Subcutaneous abdominal adipose tissue (tissue), 5 donors: ENCODE measurements around the gene TTC28.

Experiments used
- H3K27ac ChIP-seq: one replicate; pipeline ENCODE4 v1.7.0; 2013; ENCODE audit warnings: low read depth, mild to moderate bottlenecking, inconsistent platforms, low read length, moderate library complexity
- H3K27me3 ChIP-seq, 5 donors: one replicate each; pipeline ENCODE4 v1.7.0; 2013; ENCODE audit warnings: low read length in 5 of 5, inconsistent platforms in 1 of 5; ENCODE audit not compliant: control insufficient read depth in 5 of 5, insufficient read depth in 4 of 5
- H3K36me3 ChIP-seq, 5 donors: one replicate each; pipeline ENCODE4 v1.7.0; 2013; ENCODE audit warnings: low read length in 5 of 5; ENCODE audit not compliant: control insufficient read depth in 5 of 5, insufficient read depth in 5 of 5
- H3K4me1 ChIP-seq, 5 donors: one replicate each; pipeline ENCODE4 v1.7.0; 2013; ENCODE audit warnings: low read length in 5 of 5, mild to moderate bottlenecking in 3 of 5, moderate library complexity in 1 of 5; ENCODE audit not compliant: control insufficient read depth in 5 of 5, insufficient read depth in 5 of 5
- H3K4me3 ChIP-seq, 5 donors: one replicate each; pipeline ENCODE4 v1.7.0; 2013; ENCODE audit warnings: low read length in 5 of 5, low read depth in 1 of 5
- H3K9ac ChIP-seq, 5 donors: one replicate each; pipeline ENCODE4 v1.7.0; 2013; ENCODE audit warnings: low read length in 5 of 5, mild to moderate bottlenecking in 4 of 5, moderate library complexity in 3 of 5
- H3K9me3 ChIP-seq, 5 donors: one replicate each; pipeline ENCODE4 v1.7.0; 2013; ENCODE audit warnings: low read length in 5 of 5; ENCODE audit not compliant: control insufficient read depth in 5 of 5
- donor health status: healthy.
- donor health status: healthy.
- donor health status: healthy.
- donor health status: healthy.
- donor health status: healthy.

The TTC28 gene

GRCh38 chr22:28031383-28031922, 648.2 kb downstream of the TTC28 start:
- H3K27me3 ChIP-seq = no peaks in the 10 kb centered on the region
- peaks cover 0 to 21% (median 17%) of the 10 kb centered on the region in 5 donors for H3K36me3 ChIP-seq
- no peak overlapping the region for H3K27ac ChIP-seq
- H3K9me3 ChIP-seq = no peaks in the 10 kb centered on the region
- no peak overlapping the region for H3K4me3 ChIP-seq
- H3K4me1 ChIP-seq = peaks cover 17 to 65% (median 42%) of the 10 kb centered on the region in 5 donors
- H3K9ac ChIP-seq = no peak overlapping the region

- peaks cover 17 to 64% (median 41%) of the 10 kb centered on the region in 5 donors for H3K4me1 ChIP-seq
- no peaks in the 10 kb centered on the region for H3K9me3 ChIP-seq
- H3K4me3 ChIP-seq = no peak overlapping the region
- no peaks in the 10 kb centered on the region for H3K27me3 ChIP-seq
- no peak overlapping the region for H3K27ac ChIP-seq
- no peak overlapping the region for H3K9ac ChIP-seq
- peaks cover 0 to 30% (median 17%) of the 10 kb centered on the region in 5 donors for H3K36me3 ChIP-seq
These were observed 649.2 kb downstream of the TTC28 start for GRCh38 chr22:28030473-28030872.

- Histone ChIP-seq H3K27me3 (no peaks in the 10 kb centered on the region), H3K36me3 (peaks cover 0 to 33% (median 17%) of the 10 kb centered on the region in 5 donors), H3K4me3 (no peak overlapping the region), H3K9ac (no peak overlapping the region), H3K27ac (peak overlapping the region; percentile 64), H3K9me3 (no peaks in the 10 kb centered on the region), H3K4me1 (peaks cover 13 to 59% (median 36%) of the 10 kb centered on the region in 5 donors)
These were observed 649.7 kb downstream of the TTC28 start for GRCh38 chr22:28029956-28030355.

- Histone ChIP-seq H3K27me3 (no peaks in the 10 kb centered on the region), H3K4me1 (peaks cover 8 to 54% (median 30%) of the 10 kb centered on the region in 5 donors), H3K9ac (no peak overlapping the region), H3K9me3 (no peaks in the 10 kb centered on the region), H3K4me3 (no peak overlapping the region), H3K36me3 (peaks cover 0 to 33% (median 18%) of the 10 kb centered on the region in 5 donors), H3K27ac (peak overlapping the region; percentile 64)
These were observed 650.3 kb downstream of the TTC28 start for GRCh38 chr22:28029201-28029948.

- peaks cover 5 to 40% (median 23%) of the 10 kb centered on the region in 5 donors for H3K4me1 ChIP-seq
- H3K36me3 ChIP-seq = peaks cover 0 to 37% (median 24%) of the 10 kb centered on the region in 5 donors
- H3K4me3 ChIP-seq = no peak overlapping the region
- H3K9me3 ChIP-seq = no peaks in the 10 kb centered on the region
- no peak overlapping the region for H3K27ac ChIP-seq
- peak overlapping the region in 1 of 5 donors; percentile 0 for H3K9ac ChIP-seq
- H3K27me3 ChIP-seq = no peaks in the 10 kb centered on the region
These were observed 651.9 kb downstream of the TTC28 start for GRCh38 chr22:28027453-28028448.

- Histone ChIP-seq H3K4me1 (peaks cover 3 to 37% (median 20%) of the 10 kb centered on the region in 5 donors), H3K27ac (no peak overlapping the region), H3K4me3 (no peak overlapping the region), H3K9me3 (no peaks in the 10 kb centered on the region), H3K27me3 (no peaks in the 10 kb centered on the region), H3K36me3 (peaks cover 0 to 44% (median 29%) of the 10 kb centered on the region in 5 donors), H3K9ac (no peak overlapping the region)
These were observed 653.6 kb downstream of the TTC28 start for GRCh38 chr22:28025866-28026575.

GRCh38 chr22:28025333-28025732, 654.3 kb downstream of the TTC28 start:
- H3K9ac ChIP-seq = no peak overlapping the region
- H3K4me1 ChIP-seq = peaks cover 3 to 36% (median 25%) of the 10 kb centered on the region in 5 donors
- no peak overlapping the region for H3K4me3 ChIP-seq
- peaks cover 0 to 44% (median 28%) of the 10 kb centered on the region in 5 donors for H3K36me3 ChIP-seq
- H3K27ac ChIP-seq = no peak overlapping the region
- H3K9me3 ChIP-seq = no peaks in the 10 kb centered on the region
- H3K27me3 ChIP-seq = no peaks in the 10 kb centered on the region

GRCh38 chr22:28024422-28024888, 655.2 kb downstream of the TTC28 start:
- no peaks in the 10 kb centered on the region for H3K9me3 ChIP-seq
- H3K4me3 ChIP-seq = no peak overlapping the region
- H3K27me3 ChIP-seq = no peaks in the 10 kb centered on the region
- H3K36me3 ChIP-seq = peaks cover 0 to 37% (median 19%) of the 10 kb centered on the region in 5 donors
- no peak overlapping the region for H3K9ac ChIP-seq
- H3K4me1 ChIP-seq = peaks cover under 1 to 34% (median 31%) of the 10 kb centered on the region in 5 donors
- no peak overlapping the region for H3K27ac ChIP-seq

GRCh38 chr22:28023774-28024173, 655.9 kb downstream of the TTC28 start:
- Histone ChIP-seq H3K27ac (no peak overlapping the region), H3K9me3 (no peaks in the 10 kb centered on the region), H3K4me3 (no peak overlapping the region), H3K4me1 (peaks cover 0 to 29% (median 24%) of the 10 kb centered on the region in 5 donors), H3K9ac (no peak overlapping the region), H3K36me3 (peaks cover 0 to 30% (median 13%) of the 10 kb centered on the region in 5 donors), H3K27me3 (no peaks in the 10 kb centered on the region)
